HG03575 (cell line): ENCODE results near the gene B4GALNT2.

Experiments
- ATAC-seq: cut with Tn5 transposase; IDR thresholded peaks from one replicate; pipeline ENCODE4 v1.9.1; 2021; ENCODE audit not compliant: unreplicated experiment, insufficient number of reproducible peaks, low FRiP score; ENCODE audit errors: extremely low read depth

B4GALNT2 gene

DNA sequence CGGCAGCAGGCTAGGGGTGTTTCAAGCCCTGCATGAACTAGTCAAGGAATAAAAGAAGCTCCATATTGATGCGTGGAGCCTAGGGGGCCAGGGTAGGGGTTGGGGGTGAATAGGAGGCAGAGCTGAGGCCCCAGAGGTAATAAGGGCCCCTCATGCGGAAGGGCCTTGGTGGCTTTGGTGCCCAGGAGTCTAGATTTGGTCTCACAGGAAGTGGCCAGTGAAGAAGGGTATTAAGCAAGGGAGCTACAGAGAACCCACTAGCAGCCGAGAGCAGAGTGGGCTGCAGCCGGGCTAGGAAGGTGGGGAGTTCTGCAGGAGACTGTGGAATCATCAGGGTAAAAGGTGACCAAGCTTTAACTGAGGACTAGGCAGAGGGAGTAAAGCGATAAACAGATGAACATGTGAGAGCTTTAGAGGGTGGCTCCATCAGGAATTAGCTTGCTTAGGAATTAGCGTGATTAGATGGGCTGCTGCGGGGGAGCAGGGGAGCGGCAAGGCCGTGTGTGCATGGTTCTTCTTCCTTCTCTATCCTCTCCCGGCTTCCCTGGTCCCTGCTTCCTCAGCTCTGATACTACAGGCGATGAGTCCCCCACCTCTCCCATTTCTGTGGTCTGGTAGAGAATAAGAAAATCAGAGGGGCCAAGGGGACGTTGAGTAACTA is 68.0 kb downstream of the B4GALNT2 start:
- ATAC-seq: no peak

DNA sequence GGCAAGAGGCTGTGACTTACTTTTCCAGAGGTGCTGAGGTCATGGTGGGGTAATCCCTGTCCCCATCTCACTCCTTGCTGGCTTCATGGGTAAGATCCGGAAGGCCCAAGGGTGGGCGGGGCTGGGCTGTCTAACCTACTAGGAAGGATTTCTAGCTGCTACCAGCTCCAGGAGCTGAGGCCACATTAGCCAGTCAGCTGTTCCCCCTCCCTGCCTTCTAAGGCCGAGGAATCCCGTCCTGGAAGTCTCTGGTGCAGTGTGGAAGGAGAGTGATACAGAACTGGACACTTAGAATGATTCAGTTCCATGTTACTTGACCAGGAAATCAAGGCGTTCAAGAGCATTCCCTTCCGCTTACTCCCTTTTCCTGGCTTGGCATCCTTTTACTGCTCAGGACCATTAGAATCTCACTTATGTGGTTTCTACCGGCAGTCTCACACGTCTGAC is 68.9 kb downstream of the B4GALNT2 start:
- no peak for ATAC-seq

DNA sequence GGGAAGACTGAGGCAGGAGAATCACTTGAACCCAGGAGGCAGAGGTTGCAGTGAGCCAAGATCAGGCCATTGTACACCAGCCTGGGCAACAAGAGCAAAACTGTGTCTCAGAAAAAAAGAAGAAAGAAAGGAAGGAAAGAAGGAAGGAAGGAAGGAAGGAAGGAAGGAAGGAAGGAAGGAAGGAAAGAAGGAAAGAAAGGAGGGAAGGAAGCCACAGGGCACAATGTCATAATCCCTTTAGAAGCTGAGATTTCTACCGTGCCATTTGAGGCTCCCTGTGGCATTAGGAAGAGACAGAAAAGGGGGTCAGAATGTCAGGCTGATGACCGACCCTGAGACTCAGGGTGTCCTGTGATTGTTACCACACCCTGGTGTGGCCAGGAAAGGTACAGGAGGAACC is 71.2 kb downstream of the B4GALNT2 start:
- ATAC-seq: no peak

DNA sequence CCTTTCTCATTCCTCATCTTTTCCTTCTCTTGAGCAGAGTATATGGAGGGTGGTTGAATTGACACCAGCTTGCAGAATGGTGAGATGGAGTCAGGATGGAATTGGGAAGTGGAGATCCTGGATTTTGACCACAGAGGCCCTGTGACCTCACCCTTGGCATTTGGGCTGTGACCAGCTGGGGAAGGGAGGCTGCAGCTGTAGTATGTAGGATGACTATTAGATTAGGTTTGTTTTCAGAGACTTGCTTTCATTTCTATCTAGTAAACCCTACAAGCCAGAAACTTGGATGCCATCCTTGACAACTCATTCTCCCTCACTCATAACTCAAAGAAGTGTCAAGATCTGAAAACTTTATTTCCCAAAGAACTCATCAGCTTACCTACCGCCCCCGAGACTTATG is 71.9 kb downstream of the B4GALNT2 start:
- no peak for ATAC-seq

DNA sequence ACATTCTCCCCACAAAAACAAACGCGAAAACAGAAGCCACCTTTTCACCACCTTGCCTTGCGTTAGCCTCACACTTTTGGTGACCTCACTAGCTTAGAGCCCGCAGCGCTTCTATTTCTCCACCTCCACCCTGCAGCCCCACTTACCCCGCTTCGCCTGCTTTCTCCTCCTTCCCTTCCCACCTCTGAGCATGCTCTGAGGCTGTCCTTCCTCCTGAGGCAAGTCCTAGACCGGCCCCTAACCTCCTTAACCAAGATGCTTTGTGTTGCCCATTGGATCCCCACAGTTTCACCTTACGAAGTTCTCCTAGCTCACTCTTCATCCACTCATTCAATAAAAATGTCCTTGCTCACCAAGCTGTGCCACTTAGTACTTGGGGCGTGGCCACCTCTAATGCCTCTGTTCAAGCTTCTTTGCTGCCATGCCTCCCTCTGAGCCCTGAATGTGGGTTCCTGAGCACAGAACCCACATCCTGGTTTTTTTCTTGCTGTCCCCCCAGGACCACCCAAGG is 76.5 kb downstream of the B4GALNT2 start:
- ATAC-seq: no peak

DNA sequence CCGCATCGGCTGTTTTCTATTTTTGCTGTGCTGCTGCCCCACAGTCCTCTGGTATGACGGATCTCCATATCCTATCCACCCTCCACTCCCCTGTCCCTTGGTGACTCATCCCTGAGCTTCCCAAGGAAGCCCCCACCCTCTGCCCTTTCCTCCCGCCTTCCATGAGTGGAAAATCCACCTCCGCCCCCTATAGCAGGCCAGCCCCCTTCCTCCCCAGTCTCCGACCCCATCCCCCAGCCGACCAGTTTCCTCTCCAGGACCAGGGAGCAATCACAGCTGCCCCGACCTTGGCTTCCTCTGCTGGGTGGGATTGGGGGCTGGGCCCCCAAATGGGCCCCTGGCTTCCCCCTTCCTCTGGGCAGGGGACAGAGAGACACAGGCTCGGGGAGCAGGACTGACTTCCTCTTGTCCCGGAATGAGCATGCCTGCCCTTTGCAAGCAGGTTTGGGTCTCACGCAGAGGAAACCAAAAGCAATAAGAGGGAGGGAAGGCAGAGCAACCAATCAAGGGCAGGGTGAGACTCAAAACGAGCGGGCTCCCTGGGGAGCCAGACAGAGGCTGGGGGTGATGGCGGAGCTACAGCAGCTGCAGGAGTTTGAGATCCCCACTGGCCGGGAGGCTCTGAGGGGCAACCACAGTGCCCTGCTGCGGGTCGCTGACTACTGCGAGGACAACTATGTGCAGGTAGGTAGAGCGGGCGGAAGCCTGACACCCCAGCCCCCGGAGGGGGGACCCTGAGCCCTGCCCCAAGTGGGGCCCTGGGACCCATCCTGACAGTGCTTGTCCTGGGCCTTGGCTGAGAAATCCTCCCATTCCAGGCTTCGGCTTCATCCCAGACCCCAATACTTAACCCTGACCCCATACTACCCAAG is 77.8 kb downstream of the B4GALNT2 start, which contains the start of the genes ABI3 and GNGT2:
Gene ABI3, plus strand, starts transcription at position 550 of the 872 bp plus-strand sequence. Its CDS starts 18 bp downstream, at position 568.
Gene GNGT2, minus strand, starts transcription at position 417 of the 872 bp plus-strand sequence. CDS start 3,152 bp downstream, outside the sequence.
- no peak for ATAC-seq

DNA sequence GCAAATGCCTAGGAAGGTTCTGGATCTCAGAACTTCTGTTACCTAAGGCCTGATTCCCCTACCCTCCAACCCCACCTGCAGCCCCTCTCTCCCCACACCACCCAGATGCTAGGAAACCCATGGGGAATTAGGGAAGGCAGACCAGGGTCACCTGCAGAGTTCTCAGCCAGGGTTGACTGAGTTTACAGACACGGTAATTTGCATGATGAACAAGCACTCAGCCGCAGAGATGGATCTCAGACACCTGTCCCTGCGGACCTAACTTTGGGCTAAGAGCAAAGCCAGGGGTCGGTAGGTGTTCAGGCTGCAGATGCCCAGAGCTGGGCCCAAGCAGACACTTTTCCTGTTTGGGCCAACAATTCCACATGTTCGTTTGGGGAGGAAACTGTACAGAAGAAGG is 80.8 kb downstream of the B4GALNT2 start:
- no peak for ATAC-seq

DNA sequence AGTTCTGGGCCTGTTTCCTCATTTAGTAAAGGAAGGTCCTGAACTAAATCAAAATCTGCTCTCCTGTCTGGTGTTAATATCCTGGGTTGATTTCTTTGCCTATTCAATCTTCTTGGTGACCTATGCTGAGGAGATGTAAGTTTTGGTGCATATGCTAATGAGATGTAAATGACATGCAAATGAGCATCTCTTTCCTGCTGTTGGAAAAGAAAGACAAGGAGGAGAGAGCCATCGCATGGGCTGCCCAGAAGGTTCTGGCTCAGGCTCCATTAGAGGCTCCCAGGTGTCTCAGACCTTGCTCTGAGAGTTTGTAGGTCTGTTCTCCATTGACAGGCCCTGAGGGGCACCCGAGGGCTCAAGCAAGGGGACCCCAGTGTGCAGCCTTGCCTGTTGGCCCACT is 81.3 kb downstream of the B4GALNT2 start:
- no peak for ATAC-seq

DNA sequence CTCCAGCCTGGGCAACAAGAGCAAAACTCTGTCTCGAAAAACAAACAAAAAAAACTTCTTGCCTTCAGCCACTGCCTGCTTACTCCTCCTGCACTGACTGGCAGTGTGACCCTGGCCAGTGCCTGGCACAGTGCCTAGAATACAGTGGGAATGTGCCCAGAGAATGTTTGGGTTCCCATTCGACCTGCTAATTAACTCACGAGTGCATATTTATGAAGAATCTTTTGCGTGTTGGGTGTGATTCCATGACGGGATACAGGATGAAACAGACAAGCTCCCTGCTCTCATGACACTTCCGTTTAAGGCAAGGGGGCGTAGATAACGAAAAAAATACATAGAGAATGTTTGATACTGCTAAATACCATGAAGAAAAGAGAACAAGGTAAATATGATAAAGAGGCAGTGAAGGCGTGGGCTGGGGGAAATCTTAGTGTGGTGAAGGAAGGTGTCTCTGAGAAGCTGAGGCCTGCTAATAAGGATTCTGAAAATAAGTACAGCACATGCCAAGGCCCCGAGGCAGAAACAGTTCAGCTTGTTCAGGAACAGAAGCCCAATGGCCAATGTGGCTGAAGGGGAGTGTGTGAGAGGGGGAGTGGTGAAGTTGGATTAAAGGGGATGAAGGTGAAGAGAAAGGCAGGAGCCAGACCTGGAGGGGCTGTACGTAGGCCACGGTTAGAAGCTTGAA is 82.2 kb downstream of the B4GALNT2 start:
- no peak for ATAC-seq

DNA sequence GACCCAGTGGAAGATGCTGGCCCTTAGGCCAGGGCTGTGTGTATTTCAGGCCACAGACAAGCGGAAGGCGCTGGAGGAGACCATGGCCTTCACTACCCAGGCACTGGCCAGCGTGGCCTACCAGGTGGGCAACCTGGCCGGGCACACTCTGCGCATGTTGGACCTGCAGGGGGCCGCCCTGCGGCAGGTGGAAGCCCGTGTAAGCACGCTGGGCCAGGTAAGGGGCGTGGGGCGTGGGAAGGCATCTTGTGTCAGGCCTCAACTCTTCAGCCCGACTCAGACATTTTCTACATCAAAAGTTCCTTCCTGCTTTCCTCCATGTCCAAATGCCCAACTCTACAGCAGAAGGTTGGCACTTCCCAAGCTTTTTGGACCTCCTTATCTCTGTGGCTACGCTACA is 83.9 kb downstream of the B4GALNT2 start:
- ATAC-seq: no peak

DNA sequence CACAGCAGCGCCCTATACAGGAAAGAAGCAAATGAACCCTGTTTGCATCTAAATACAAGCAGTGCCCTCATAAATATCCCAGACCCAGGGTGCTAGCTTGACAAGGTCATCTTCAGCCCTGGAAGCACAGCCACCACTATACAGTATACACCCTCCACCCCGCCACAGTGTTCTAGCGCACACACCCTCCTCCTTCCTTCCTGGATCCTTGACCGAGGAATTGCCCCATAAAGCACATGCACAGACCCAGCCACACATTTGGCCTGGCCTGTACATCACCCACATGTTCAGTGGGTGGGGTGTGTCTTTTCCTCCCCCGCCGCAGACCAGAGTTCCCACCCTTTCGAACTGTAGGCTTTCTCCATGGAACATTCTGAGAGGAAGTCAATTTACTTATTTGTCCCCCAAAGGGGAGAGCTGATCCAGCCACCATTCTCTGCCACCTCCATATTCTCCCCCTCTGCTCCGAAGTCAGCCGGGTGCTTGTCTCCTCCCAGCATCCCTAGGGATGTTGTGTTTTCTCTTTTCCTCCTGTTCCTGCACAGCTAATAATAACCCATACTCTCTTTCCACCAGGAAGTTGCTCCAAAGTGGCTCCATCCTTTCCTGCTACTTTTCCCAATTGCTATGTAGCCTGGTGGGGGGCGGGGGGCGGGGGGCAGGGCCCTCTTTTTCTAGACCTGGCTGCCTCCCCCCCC is 84.5 kb downstream of the B4GALNT2 start:
- no peak for ATAC-seq

DNA sequence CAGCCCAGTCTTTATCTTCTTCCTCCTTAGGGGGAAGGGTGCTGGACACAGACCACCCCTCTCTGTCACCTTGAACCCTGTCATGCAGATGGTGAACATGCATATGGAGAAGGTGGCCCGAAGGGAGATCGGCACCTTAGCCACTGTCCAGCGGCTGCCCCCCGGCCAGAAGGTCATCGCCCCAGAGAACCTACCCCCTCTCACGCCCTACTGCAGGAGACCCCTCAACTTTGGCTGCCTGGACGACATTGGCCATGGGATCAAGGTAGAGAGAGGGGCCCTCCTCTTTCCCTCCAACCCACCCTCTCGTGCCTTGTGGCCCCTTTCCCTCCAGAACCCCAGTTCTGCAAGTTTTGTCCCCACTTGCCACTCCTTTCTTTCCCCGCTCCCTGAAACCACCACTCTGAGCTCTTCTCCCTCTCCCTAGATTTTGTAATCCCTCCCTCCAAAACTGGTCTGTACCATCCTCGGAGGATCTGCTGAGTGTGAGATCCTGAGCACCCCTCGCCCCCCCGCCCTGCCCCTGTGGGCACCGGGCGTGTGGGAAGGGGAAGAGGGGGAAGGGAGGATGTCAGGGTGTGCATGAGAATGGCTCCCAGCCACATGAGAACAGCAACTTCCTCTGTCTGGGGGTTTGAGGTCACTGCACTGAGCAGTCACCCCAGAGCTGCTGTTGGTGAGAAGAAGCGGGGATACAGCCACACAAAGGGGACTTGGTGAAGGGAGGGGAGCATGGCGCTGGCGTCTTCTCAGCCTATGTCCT is 85.3 kb downstream of the B4GALNT2 start:
- ATAC-seq: no peak

DNA sequence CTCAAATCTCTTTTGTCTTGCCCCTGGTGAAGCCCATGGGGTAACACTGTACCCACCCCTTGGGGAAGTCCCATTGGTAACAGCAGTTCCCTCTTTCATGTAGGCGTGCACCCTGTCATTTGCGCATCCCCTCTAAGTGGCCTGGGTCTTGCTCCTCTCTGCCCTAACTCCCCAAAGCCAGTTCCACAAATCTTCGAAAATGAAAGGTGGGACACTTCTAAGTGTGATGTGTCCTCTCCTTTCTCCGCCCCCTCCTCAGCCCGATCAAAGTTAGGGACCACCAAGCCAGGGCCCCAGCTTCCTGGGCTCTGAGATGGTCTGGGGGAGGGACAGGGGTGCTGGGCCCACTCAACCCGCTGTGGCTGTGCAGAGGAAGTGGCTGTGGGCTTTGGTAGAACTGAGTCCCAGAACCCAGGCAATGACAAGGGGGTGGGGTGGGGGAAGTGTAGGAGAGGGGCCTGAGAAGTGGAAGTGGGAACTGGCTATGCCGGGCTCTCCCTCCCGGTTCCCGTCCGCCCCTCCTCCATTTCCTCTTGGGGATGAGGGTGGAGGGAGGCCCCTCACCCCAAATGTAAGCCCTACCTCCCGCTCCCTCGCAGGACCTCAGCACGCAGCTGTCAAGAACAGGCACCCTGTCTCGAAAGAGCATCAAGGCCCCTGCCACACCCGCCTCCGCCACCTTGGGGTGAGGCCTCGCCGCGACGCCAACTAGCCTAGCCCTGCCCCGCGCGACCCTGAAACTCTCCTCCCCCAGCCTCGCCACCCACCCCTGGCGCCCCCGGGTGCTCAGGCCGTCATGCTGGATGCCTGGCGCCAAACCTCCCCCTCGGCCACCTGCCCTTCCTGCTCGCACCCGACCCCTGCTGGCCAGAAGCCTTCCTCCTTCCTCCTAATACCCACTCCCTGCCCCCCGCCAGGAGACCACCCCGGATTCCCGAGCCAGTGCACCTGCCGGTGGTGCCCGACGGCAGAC is 86.7 kb downstream of the B4GALNT2 start:
- ATAC-seq: no peak

DNA sequence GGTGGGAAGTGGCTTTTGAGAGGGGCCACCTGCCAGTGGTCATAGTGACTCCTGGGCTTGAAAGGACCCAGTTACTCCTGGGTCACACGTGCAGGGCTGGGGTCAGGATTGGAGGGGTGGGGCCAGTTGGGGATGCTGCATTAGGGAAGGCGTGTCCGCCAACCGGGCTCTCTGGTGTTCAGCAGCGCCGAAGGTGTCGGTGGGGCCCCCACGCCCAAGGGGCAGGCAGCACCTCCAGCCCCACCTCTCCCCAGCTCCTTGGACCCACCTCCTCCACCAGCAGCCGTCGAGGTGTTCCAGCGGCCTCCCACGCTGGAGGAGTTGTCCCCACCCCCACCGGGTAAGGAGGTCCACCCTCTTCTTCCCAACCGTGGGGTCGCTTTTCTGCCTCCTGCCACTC is 87.4 kb downstream of the B4GALNT2 start:
- ATAC-seq: no peak

DNA sequence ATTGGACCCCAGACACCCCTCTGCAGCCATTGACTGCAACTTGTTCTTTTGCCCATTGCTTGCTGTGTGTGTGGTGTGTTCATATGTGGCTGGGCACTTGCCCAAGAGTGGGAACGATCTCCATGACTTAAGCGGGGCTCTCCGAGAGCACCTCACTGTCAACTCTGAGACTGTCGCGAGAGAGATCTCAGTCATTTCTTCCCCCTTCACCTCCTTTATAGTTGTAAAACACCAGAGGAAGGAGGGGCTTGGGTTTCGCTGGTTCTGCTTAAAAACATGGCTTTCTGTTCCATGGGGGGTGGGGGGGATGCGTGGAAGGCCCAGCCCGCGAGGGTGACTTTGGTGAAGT is 90.6 kb downstream of the B4GALNT2 start:
- ATAC-seq: no peak

DNA sequence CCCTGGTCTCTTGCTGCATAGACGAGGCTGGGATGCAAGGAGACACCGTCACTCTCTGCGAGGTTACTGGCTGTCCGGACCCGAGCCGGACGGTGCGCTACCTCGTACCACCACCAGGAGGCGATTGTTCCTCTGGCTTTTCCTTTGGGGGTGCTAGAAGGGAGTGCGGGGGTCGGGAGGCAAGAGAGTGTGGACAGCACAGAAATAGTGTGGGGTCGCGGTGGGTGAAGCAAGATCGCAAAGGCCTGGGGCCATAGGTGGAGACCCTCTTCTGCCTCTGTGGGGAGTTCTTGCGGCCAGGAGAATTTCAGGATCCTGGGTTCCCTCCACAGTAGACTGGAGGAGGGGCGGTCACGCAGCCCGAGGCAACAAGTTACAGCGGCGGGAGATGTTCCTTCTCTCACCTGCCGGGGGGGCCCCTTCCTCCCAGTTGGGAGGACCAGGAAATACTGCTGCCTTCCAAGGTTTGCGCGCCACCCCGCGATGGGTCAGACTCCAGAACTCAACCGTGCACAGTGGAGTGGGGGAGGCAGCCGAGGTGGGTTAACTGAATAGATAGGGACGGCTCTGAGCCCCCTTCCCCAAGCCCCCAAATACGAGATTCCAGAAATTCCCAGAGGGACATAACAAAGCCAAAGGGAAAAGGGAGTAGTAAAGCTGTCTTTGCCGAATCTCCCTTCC is 91.1 kb downstream of the B4GALNT2 start:
- no peak for ATAC-seq
